Gastroesophageal sphincter (tissue), 3 donors: ENCODE results near the gene ARHGAP27.
"Not testable (repeated sequence)": the region's sequence is repeated elsewhere in the genome, so short reads cannot be mapped to it uniquely, and the experiment has no call there.

Experiments used
- EP300 ChIP-seq: sonication (generic); formaldehyde crosslinking; IDR thresholded peaks from one replicate; pipeline ENCODE4 v1.6.1; 2017; ENCODE audit warnings: antibody characterized with exemption, mild to moderate bottlenecking
- POLR2A ChIP-seq, 2 donors: fragments of 450-650 bp; IDR thresholded peaks; one replicate each; pipeline ENCODE4 v1.6.1; 2017; ENCODE audit warnings: antibody characterized with exemption in 2 of 2, mild to moderate bottlenecking in 2 of 2, moderate library complexity in 1 of 2
- TF ChIP-seq, protein P1 (sequence below), 4 experiments: fragments of 200-600 bp in 2 of 4; fragments of 450-650 bp in 2 of 4; sonication (generic) in 1 of 4; IDR thresholded peaks; one replicate each; pipeline ENCODE4 v1.5.1; 2017 to 2019; ENCODE audit warnings: antibody characterized with exemption in 4 of 4, mild to moderate bottlenecking in 2 of 4, moderate library complexity in 2 of 4

- TF ChIP-seq, protein P1, sequence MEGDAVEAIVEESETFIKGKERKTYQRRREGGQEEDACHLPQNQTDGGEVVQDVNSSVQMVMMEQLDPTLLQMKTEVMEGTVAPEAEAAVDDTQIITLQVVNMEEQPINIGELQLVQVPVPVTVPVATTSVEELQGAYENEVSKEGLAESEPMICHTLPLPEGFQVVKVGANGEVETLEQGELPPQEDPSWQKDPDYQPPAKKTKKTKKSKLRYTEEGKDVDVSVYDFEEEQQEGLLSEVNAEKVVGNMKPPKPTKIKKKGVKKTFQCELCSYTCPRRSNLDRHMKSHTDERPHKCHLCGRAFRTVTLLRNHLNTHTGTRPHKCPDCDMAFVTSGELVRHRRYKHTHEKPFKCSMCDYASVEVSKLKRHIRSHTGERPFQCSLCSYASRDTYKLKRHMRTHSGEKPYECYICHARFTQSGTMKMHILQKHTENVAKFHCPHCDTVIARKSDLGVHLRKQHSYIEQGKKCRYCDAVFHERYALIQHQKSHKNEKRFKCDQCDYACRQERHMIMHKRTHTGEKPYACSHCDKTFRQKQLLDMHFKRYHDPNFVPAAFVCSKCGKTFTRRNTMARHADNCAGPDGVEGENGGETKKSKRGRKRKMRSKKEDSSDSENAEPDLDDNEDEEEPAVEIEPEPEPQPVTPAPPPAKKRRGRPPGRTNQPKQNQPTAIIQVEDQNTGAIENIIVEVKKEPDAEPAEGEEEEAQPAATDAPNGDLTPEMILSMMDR (IDR thresholded peaks at IDR 0.05) = not testable (repeated sequence)
- TF ChIP-seq POLR2A (IDR thresholded peaks at IDR 0.05); EP300: not testable (repeated sequence)
Observed at GRCh38 chr17:45482317-45482716, 49.6 kb upstream of the ARHGAP27 start.
